Kidney epithelial cell (primary cell): ENCODE results near the gene CKM. TPM values are rescaled to one million over a fixed set of nuclear protein-coding genes. Genes with fewer than 3 reads are reported as not detected.

Experiments
- DNase-seq: peaks from one replicate; pipeline ENCODE4 v3.0.0-alpha.2; 2010; ENCODE audit warnings: low read depth
- H3K27me3 ChIP-seq: 2 replicates; pipeline ENCODE4 v1.6.0; 2011; ENCODE audit warnings: low read length; ENCODE audit not compliant: control insufficient read depth, insufficient read depth
- H3K36me3 ChIP-seq: 2 replicates; pipeline ENCODE4 v1.5.1; 2011; ENCODE audit warnings: low read length; ENCODE audit not compliant: control insufficient read depth, insufficient read depth
- H3K4me3 ChIP-seq: 2 replicates; pipeline ENCODE4 v1.5.1; 2011; ENCODE audit warnings: low read depth, mild to moderate bottlenecking, control low read depth, low read length
- total RNA-seq: library from RNA; depleted of rRNA; stranded (reverse); fragments of >200 nt; gene quantifications from 2 replicates; pipeline ENCODE4 v1.2.3, GENCODE V29; 2015
- TF ChIP-seq, protein P1 (sequence below): IDR thresholded peaks from 2 replicates; pipeline ENCODE4 v1.5.1; 2011; ENCODE audit warnings: mild to moderate bottlenecking, moderate library complexity, low read length, control low read depth, inconsistent platforms; ENCODE audit not compliant: insufficient read depth, poor library complexity, severe bottlenecking

CKM gene
- total RNA-seq, 1 donor from 2014 or later = not detected

DNA sequence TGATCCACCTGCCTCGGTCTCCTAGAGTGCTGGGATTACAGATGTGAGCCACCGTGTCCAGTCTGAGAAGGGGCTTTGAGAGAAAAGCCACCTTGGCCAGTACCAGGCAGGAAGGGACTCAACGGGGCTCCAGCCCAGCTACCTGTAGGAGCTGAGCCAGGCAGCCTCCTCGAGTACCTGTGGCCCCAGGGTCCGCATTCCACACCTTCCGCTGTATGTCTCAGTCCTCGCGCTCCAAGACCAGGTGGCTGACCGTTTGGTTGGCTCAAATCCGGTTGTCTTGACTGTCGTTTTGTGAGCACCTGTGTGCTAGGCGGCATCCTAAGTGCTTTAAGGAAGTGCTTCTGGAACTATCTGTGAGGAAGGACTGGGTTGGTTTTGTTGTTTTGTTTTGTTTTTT lies 55.4 kb downstream of the CKM start:
- no peaks in the 10 kb centered on the region for H3K27me3 ChIP-seq
- no peak for DNase-seq
- H3K4me3 ChIP-seq = no peak overlapping the region
- TF ChIP-seq, protein P1, sequence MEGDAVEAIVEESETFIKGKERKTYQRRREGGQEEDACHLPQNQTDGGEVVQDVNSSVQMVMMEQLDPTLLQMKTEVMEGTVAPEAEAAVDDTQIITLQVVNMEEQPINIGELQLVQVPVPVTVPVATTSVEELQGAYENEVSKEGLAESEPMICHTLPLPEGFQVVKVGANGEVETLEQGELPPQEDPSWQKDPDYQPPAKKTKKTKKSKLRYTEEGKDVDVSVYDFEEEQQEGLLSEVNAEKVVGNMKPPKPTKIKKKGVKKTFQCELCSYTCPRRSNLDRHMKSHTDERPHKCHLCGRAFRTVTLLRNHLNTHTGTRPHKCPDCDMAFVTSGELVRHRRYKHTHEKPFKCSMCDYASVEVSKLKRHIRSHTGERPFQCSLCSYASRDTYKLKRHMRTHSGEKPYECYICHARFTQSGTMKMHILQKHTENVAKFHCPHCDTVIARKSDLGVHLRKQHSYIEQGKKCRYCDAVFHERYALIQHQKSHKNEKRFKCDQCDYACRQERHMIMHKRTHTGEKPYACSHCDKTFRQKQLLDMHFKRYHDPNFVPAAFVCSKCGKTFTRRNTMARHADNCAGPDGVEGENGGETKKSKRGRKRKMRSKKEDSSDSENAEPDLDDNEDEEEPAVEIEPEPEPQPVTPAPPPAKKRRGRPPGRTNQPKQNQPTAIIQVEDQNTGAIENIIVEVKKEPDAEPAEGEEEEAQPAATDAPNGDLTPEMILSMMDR = no peak
- H3K36me3 ChIP-seq = peaks cover 1% of the 10 kb centered on the region

DNA sequence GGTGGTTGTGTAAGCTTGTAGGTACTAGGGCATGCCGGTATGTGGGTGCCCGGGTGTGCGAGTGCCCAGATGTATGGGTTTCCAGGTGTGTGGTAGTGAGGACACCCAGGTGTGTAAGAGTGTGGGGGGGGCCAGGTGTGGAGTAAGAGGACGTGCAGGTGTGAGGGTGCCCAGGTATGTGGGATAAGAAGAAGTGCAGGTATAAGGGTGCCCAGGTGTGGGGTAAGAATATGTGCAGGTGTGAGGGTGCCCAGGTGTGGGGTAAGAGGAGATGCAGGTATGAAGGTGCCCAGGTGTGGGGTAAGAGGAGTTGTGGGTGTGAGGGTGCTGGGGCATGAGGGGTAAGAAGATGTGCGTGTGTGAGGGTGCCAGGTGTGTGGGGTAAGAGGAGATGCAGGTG lies 57.3 kb downstream of the CKM start:
- Histone ChIP-seq H3K4me3 (no peak overlapping the region), H3K27me3 (no peaks in the 10 kb centered on the region), H3K36me3 (no peaks in the 10 kb centered on the region)
- DNase-seq = no peak
- TF ChIP-seq, protein P1 = no peak

DNA sequence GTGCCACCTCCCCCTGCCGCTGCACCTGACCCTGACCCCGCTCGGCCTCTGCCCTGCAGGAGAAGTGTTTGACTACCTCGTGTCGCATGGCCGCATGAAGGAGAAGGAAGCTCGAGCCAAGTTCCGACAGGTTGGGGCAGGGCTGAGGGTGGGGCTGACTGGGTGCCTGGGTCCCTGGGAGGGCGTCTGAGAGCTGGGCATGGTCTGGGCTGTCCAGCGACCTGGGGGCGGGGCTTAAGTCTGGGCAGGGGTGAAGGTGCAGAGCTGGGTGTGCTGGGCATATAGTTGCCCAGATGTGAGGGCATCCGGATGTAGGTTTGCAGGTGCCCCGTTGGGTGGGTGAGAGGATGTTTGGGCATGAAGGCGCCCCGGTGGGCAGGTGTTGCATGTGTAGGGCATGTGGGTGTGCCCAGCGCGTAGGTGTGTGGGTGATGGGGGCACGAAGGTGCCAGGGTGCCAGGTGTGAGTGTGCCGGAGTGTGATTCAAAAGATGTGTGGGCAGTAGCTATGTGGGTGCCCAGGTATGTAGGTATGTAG lies 57.8 kb downstream of the CKM start:
- DNase-seq = no peak
- Histone ChIP-seq H3K27me3 (no peaks in the 10 kb centered on the region), H3K4me3 (no peak overlapping the region), H3K36me3 (no peaks in the 10 kb centered on the region)
- TF ChIP-seq, protein P1 = no peak

DNA sequence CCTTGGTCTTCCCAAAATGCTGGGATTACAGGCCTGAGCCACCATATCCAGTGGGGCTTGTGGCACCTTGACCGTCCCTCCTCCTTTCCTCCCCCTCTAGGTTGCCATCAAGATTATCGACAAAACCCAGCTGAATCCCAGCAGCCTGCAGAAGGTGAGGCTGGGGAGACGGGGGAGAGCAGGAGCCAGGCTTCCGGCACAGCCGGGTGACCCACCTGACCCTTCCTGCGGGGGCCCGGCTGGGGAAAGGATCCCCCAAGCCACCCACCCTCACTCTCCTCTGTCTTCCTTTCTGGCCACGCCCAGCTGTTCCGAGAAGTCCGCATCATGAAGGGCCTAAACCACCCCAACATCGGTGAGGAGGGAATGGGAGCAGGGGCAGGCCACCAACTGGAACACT lies 59.7 kb downstream of the CKM start:
- Histone ChIP-seq H3K27me3 (no peaks in the 10 kb centered on the region), H3K36me3 (no peaks in the 10 kb centered on the region), H3K4me3 (no peak overlapping the region)
- no peak for DNase-seq
- TF ChIP-seq, protein P1 = no peak

DNA sequence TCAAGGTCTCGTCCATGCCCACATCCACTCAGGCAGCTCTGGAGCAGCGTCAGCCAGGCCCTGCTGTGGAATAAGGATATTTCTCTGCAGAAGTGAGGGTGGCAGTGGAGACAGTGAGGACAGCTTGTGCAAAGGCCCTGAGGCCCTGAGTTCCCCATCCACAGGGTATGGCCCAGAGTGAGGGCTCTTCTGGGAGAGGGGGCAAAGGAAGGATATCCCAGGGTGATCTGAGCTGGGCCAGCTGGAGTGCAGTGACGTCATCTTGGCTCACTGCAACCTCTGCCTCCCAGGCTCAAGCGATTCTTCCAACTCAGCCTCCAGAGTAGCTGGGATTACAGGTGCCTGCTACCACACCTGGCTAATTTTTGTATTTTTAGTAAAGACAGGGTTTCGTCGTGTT lies 60.1 kb downstream of the CKM start:
- no peak for DNase-seq
- Histone ChIP-seq H3K36me3 (no peaks in the 10 kb centered on the region), H3K4me3 (no peak overlapping the region), H3K27me3 (no peaks in the 10 kb centered on the region)
- TF ChIP-seq, protein P1 = no peak

DNA sequence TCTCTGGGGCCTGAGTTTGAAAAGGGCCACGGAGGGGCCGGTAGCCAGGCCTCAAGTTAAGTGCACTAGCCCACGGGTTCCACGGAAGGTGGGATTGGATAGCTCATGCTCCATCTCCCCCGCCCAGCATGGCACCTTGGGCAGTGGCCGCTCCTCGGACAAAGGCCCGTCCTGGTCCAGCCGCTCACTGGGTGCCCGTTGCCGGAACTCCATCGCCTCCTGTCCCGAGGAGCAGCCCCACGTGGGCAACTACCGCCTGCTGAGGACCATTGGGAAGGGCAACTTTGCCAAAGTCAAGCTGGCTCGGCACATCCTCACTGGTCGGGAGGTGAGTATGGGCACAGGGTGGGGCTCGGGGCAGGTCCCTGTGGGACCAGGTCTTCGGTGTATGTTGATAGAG lies 63.8 kb downstream of the CKM start:
- DNase-seq = no peak
- TF ChIP-seq, protein P1 = no peak
- Histone ChIP-seq H3K27me3 (no peaks in the 10 kb centered on the region), H3K4me3 (no peak overlapping the region), H3K36me3 (no peaks in the 10 kb centered on the region)
